AML-193 (cell line): ENCODE measurements around the gene ERICH2.

Source experiments
- DNase-seq, 2 experiments: peaks; one replicate each; lab custom pipeline; 2025; lab: John Stamatoyannopoulos, UW

The ERICH2 gene

GRCh38 chr2:170842785-170843184, 72.6 kb downstream of the ERICH2 start:
- DNase-seq, result no peak

GRCh38 chr2:170843656-170844055, 73.5 kb downstream of the ERICH2 start:
- peak; percentile 9 to 14 for DNase-seq

- no peak for DNase-seq
Observed at GRCh38 chr2:170845343-170845742, 75.2 kb downstream of the ERICH2 start.

GRCh38 chr2:170846314-170846713, 76.1 kb downstream of the ERICH2 start:
- no peak for DNase-seq

- no peak for DNase-seq
Observed at GRCh38 chr2:170847716-170848115, 77.5 kb downstream of the ERICH2 start.
